Measurements from ENCODE around the gene WDR88.
A peak's percentile ranks its signal among the peaks of the same experiment; 100 is the strongest.
"Not testable (repeated sequence)": the region's sequence is repeated elsewhere in the genome, so short reads cannot be mapped to it uniquely, and the experiment has no call there.

WDR88 gene

DNA sequence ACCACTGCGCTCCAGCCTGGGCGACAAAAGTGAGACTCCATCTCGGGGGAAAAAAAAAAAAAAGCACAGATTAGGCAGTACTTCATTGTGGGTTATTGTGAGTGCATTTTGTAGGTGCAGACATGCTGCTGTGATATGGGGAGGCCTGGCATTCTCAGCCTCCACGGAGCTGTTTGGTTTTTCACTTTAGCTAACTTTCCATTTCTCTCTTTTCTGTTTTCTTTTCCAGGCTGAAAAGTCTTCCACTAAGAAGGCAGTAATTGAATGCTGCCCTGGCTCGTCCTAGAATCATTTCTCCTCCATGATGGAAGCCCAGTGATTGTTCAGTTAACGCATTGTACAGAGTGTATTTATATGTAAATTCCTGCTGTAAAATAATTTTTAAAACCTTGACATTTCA, 2.0 kb upstream of the WDR88 start:
- DNase-seq (ENCODE audit: low read depth in 3 of 3), result no peak

DNA sequence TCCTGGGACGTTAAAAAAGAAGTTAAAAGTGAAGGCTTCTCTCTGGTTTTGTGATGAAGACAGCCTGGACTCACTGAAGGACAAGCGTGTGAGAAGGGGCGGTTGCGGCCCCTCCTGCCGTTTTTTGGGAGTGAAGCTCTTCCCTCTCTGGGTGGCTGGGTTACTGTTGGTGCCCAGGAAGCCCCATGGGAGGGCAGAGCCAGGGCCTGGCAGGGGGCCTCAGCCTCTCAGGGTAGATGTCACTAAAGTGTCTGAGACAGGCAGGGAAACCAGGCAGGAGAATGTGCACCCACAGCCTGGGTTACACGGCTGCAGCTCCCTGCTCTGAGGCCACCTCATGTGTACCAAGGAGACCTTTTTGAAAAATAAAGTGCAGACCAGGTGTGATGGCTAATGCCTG, 1.5 kb upstream of the WDR88 start:
- DNase-seq (ENCODE audit: low read depth in 3 of 3), result no peak

DNA sequence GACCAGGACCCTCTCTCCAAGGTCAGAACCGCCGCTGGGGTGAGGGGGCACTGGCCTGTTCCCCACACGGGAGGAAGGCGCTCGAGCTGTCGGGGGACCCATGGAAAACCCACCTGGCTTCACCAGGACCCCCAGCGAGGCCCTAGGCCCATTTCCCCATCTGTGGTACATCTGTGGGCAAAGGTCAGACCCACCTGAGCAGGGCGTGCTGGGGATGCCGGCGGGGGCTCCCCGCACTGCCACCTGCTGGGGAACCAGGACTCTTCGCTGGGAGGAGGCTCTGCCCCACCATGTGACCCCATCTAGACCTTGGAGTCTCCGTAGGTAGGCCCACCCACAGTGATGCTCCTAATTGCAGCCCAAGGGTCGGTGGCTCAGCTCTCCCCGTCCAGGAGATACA, 511 bp downstream of the WDR88 start:
- no peak for DNase-seq (ENCODE audit: low read depth in 3 of 3)

DNA sequence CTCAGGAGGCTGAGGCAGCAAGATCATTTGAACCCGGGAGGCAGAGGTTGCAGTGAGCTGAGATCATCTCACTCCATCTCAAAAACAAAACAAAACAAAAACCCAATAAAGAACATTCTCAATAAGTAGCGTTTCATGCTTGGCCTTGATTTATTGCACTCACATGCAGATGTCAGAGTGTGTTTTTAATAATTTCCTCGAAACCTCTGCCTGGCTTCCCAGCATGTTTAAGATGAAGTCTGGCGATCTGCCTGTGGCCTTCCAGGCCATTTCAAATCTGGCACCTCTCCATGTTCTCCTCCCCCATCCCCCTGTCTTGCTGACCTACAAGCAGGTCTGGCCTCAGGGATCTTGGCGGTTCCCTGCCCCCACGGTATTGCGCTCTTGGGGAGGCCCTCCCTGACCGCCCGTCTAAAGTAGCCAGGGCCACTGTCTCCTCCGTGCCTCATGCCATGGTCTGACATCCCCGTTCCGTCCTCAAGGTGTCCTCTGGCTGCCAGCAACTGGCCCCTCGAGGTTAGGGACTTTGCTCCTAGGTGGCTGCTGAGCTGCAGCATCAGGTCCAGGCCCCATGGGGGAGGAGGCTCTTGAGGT, 1.6 kb downstream of the WDR88 start:
- no peak for DNase-seq (ENCODE audit: low read depth in 3 of 3)

DNA sequence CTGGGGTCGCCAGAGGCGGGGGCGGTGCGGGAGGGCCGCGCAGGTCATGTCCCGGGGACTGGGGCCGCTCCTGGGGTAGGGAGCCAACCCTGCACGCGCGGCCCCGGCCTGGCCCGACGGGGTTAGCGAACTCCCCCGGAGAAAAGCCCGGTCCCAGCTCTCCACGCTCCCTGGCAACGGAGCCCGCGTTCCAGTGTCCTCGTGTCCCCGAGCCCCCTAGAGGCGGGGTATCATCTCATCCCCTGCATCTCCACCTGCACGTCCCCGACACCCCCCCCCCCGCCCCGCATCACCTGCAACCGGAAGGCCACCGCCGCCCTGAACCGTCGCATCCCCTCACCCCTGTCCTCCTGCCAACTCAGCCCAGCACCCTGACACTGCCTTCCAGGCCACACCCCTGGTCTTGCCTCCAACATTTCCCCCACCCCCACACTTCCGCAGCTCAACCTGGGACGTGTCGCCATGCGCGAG, 2.7 kb downstream of the WDR88 start:
- peak; percentile 29 to 43 (median 37) for DNase-seq (ENCODE audit: low read depth in 3 of 3)

DNA sequence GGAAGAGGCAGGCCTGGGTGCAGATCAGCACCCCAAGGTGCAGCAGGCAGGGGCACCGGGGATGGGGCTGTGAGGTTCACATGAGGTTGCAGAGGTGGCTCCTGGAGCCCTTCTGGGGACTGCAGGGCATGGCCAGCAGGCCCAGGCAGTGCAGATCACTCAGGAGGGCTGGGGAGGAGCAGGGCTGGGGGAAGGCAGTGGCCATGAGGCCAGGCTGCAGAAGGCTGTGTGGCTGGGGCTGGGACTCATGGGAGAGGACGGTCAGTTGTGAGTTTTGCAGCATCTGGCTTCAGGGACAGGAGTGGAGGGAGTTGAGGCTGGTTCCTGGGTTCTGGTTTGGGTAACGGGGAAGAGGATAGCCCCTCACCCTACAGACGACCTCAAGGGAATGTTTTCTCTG, 7.3 kb downstream of the WDR88 start:
- DNase-seq (ENCODE audit: low read depth in 3 of 3), result no peak

DNA sequence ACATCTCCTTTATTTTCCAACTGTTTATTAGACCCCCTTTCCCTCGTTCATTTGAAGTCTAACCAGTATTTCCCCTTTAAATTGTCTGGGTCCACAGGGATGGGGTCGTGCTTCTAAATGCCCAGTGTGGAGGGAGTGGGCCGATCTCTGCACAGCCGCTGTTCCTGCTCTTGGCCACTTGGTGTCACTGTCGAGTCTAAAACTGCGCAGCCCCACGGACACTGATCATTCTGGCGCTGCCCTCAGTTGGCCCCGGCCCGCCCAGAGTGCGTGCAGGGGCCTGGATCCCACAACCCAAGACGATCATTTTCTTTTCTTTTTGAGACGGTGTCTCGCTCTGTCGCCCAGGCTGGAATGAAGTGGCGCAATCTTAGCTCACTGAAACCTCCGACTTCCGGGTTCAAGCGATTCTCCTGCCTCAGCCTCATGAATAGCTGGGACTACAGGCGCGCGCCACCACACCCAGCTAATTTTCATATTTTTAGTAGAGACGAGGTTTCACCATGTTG, 12.0 kb downstream of the WDR88 start:
- DNase-seq (ENCODE audit: low read depth in 3 of 3), result peak; percentile 21 to 35 (median 34)

DNA sequence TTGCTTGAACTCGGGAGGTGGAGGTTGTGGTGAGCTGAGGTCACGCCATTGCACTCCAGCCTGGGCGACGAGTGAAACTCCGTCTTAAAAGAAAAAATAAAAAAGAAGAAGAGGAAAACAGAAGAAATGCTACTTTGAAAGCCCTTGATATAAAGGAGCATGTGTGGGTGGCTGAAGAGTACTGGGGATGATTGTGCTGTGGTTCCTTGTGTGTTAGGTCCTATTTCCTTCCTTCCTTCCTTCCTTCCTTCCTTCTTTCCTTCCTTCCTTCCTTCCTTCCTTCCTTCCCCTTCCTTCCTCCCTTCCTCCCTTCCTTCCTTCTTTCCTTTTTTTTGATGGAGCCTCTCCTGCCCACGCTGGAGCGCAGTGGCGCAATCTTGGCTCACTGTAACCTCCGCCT, 14.3 kb downstream of the WDR88 start:
- DNase-seq (ENCODE audit: low read depth in 3 of 3), result no peak

DNA sequence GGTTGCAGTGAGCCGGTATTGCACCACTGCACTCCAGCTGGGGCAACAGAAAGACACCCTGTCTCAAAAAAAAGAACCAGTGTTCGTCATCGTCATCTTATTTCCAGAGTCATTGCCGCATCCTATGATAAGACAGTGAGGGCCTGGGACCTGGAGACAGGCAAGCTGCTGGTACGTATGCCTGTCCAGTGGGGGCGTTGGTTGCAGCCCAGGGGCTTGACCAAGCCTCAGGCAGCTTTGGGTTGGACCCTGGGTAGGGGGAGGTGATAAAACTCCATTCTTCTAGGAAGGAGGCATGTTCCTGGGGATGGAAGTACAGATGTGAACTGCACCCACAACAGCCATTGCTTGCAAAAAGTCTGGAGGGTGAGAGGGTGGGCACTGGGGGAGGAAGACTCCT, 15.6 kb downstream of the WDR88 start:
- no peak for DNase-seq (ENCODE audit: low read depth in 3 of 3)

DNA sequence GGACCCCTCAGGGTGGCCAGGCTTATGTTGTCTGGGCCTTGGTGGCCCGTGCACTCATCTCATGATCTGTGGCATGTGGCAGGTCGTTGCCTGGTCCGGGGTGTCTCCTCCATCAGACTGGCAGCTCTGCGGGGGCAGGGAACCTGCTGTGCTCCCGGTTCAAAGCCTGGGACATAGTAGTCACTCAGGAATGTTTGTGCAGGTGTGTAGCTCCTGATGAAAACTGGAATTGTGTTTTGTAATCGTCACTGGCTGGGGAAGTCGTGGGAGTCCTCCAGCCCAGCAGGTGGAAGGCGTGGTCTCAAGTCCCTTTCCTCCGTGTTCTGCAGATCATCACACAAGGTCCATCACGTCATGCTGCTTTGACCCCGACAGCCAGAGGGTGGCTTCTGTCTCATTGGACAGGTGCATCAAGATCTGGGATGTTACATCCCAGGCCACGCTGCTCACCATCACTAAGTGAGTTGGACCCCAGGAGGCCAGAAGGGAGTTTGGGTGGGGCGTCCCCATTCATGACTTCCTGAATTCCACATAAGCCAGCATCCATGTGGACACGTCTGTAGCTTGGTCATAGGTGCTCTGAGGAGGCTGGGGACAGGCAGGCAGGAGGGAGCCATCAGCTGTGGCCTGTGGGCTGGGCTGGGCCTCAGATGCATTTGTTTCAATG, 19.1 kb downstream of the WDR88 start:
- no peak for DNase-seq (ENCODE audit: low read depth in 3 of 3)

DNA sequence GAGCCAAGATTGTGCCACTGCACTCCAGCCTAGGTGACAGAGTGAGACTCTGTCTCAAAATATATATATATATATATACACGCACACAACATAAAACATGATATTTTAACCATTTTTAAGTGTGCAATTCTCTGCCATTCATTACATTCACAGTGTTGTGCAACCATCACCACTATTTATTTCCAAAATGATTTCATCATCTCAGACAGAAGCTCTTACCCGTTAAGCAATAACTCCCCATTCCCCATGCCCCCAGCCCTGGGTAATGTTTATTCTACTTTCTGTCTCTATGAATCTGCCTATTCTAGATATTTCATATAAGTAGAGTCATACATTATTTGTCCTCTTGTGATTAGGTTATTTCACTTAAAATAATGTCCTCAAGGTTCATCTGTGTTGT, 20.3 kb downstream of the WDR88 start:
- DNase-seq (ENCODE audit: low read depth in 3 of 3), result no peak

DNA sequence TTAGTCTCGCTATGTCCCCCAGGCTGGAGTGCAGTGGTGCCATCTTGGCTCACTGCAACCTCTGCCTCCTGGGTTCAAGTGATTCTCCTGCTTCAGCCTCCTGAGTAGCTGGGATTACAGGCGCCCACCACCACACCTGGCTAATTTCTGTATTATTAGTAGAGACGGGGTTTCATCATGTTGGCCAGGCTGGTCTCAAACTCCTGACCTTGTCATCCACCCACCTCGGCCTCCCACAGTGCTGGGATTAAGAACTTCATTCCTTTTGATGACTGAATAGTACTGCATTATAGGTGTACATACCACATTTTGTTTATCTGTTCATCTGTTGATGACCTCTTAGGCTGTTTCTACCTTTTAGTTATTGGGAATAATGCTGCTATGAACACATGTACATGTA, 20.7 kb downstream of the WDR88 start:
- DNase-seq (ENCODE audit: low read depth in 3 of 3), result not testable (repeated sequence)

DNA sequence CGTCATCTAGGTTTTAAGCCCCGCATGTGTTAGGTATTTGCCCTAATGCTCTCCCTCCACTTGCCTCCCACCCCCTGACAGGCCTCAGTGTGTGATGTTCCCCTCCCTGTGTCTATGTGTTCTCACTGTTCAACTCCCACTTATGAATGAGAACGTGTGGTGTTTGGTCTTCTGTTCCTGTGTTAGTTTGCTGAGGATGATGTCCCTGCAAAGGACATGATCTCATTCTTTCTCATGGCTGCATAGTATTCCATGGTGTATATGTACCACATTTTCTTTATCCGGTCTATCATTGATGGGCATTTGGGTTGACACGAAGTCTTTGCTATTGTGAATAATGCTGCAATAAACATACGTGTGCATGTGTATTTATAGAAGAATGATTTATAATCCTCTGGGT, 22.4 kb downstream of the WDR88 start:
- DNase-seq (ENCODE audit: low read depth in 3 of 3), result not testable (repeated sequence)

DNA sequence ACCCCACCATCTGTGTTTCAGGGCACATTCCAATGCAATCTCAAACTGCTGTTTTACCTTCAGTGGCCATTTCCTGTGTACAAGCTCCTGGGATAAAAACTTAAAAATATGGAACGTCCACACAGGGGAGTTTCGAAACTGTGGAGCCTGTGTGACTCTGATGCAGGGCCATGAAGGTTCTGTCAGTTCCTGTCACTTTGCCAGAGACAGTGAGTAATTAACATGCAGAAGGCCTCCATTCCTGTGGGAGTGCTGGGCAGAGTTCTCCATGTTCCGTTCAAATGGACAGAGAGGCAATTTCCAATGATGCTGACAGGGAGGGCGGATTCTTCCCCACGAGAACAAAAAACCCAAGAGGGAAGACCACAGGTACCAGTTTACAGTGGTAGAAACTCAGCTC, 24.4 kb downstream of the WDR88 start:
- DNase-seq (ENCODE audit: low read depth in 3 of 3), result no peak

DNA sequence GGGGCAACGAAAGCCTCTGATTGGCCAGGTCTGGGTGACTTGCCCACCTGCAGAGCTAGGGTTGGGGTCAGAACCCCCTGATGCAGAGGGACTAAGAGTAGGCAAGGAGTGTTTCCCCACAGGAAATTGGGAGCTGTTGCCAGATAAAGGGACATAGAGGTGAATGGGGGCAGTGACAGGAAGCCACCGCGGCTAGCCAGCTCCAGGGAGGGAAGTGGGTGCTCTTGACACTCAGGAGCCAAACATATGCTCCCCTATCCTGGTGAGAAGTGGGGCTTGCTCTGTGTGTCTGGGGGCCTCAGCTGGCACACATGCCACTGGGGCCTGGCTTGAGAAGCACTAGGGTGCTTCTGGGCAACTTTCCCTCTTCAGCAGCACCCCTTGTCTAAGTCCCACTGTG, 26.0 kb downstream of the WDR88 start:
- no peak for DNase-seq (ENCODE audit: low read depth in 3 of 3)

DNA sequence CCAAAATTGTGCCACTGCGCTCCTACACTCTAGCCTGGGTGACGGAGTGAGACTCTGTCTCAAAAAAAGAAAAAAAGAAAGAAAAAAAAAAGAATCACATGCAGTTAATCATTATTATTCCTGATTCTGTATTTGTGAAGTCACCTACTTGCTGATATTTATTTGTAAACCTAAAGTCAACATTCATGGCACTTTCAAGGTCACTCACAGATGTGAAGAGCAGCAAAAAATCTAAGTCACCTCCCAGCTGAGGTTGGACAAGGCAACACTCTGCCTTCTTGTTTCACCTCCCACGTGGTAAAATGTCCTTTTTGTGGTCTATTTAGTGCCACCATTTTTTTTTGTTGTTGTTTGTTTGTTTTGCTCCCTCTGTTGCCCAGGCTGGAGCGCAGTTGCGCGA, 26.5 kb downstream of the WDR88 start:
- no peak for DNase-seq (ENCODE audit: low read depth in 3 of 3)

DNA sequence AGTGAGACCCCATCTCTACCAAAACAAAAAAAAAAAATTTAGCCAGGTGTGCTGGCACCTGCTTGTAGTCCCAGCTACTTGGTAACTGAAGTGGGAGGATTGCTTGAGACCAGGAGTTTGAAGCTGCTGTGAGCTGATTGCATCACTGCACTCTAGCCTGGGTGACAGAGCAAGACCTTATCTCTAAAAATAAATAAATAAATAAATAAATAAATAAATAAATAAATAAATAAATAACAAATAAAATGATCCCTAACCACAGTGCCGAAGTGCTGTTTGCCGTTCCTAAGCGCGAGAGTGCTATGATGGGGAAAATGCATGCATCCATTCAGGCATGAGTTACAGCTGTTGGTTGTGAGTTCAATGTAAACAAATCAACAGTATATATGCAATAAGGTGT, 27.2 kb downstream of the WDR88 start:
- no peak for DNase-seq (ENCODE audit: low read depth in 3 of 3)

DNA sequence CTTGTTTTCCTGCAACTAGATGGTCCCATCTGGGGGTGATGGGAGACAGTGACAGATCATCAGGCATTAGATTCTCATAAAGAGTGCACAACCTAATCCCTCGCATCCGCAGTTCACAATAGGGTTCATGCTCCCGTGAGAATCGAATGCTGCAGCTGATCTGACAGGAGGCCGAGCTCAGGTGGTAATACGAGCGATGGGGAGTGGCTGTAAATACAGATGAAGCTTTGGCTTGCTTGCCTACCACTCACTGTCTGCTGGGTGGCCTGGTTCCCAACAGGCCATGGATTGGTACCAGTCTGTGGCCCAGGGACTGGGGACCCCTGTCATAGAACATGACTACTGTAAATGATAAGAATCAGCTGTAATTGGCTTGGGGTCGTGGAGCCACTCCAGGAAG, 28.0 kb downstream of the WDR88 start:
- DNase-seq (ENCODE audit: low read depth in 3 of 3), result no peak

DNA sequence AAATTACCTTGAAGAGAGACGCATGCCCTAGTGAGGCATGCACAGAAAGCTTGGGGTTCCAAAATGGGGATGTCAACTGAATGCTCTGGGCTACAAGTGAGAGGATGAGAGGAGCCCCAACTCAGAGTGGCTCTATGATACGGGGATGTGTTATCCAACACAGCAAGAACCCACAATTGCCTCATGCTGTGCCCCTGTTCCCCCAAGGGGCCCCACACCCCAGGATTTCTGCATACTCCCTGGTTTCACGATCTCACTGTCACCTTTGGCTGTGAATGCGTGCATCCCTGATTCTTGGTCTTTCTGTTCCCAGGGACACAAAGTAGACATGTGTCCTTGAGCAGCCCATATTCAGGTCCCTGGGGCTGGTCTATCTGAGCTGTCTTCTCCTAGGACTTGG, 29.3 kb downstream of the WDR88 start:
- no peak for DNase-seq (ENCODE audit: low read depth in 3 of 3)

DNA sequence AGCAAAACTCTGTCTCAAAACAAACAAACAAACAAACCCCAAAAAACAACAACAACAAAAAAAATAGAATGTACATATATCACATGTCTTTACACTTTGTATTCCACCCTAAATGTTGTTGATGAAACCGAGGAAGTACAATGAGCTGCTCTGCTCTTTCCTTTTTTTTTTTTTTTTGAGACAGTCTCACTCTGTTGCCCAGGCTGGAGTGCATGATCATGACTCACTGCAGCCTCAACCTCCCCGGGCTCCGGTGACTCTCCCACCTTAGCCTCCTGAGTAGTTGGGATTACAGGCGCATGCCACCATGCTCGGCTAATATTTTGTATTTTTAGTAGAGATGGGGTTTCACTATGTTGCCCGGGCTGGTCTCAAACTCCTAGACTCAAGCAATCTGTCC, 31.6 kb downstream of the WDR88 start:
- no peak for DNase-seq (ENCODE audit: low read depth in 3 of 3)

DNA sequence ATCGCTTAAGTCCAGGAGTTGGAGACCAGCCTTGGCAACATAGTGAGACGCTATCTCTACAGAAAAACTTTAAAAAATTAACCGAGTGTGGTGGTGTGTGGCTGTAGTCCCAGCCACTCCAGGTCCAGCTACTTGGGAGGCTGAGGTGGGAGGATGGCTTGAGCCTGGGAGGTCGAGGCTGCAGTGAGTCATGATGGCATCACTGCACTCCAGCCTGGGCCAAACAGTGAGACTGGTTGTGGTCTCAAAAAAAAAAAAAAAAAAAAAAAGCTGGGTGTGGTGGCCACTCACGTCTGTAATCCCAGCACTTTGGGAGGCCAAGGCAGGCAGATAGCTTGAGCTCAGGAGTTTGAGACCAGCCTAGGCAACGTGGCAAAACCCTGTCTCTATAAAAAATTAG, 34.1 kb downstream of the WDR88 start:
- DNase-seq (ENCODE audit: low read depth in 3 of 3), result not testable (repeated sequence)

DNA sequence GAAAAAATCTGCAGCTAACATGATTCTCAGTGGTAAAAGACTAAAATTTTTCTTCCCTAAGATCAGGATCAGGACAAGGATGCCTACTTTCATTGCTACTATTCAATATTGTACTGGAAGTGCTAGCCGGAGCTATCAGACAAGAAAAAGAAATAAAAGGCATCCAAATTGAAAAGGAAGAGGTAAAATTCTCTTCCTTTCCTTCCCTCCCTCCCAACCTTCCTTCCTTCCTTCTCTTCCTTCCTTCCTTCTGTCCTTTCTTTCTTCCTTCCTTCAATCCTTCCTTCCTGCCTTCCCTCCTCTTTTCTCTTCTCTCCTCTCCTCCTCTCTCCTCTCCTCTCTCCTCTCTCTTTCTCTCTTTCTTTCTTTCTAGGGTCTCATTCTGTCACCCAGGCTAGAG, 35.5 kb downstream of the WDR88 start:
- DNase-seq (ENCODE audit: low read depth in 3 of 3), result no peak

DNA sequence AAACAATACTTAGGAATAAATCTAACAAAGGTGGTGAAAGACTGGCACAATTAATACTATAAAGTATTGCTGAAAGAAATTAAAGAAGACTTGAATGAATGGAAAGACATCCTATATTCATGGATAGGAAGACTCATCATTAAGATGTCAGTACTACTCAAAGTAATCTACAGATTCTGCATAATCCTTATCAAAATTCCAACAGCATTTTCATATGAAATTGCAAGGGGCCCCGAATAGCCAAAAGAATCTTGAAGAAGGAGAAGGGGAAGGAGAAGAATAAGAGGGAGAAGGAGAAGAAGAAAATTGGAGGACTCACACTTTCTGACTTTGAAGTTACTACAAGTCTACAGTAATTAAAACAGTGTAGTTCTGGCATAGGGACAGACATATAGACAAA, 36.6 kb downstream of the WDR88 start:
- DNase-seq (ENCODE audit: low read depth in 3 of 3), result no peak

Measured in stimulated activated CD4-positive, alpha-beta T cell treated with anti-CD3 and anti-CD28 coated beads, TNF-alpha, amount 100 ng/mL, for 4 hours (primary cell).